A673 (cell line): ENCODE measurements around the gene NQO2.
A peak's percentile ranks its signal among the peaks of the same experiment; 100 is the strongest.

ENCODE experiments used
- CTCF ChIP-seq: fragments of 300-800, 200-600 bp; sonication (generic); conservative IDR thresholded peaks from 2 replicates; pipeline ENCODE4 v1.5.1; 2017; ENCODE audit warnings: low read depth, mild to moderate bottlenecking, antibody characterized with exemption, low read length, moderate library complexity, mixed read lengths
- EZH2 ChIP-seq: fragments of 200-600 bp; sonication (generic); IDR thresholded peaks from 2 replicates; pipeline ENCODE4 v1.6.1; 2017; ENCODE audit warnings: borderline replicate concordance, low read depth, mild to moderate bottlenecking, mixed read lengths, antibody characterized with exemption, low read length; ENCODE audit not compliant: poor library complexity, severe bottlenecking

- peak; percentile 41 for TF ChIP-seq CTCF
- no peak for TF ChIP-seq EZH2
These were observed 68.9 kb downstream of the NQO2 start, which contains the start of gene RIPK1 for GRCh38 chr6:3068329-3069214.
